NB4 (cell line): ENCODE results near the gene MED19.

Experiments used
- MYC ChIP-seq: IDR thresholded peaks from 2 replicates; pipeline ENCODE4 v1.6.1; 2011; ENCODE audit warnings: low read depth, low read length
- TF ChIP-seq, protein P1 (sequence below): IDR thresholded peaks from one replicate; pipeline ENCODE4 v1.5.1; 2012; ENCODE audit warnings: low read depth, low read length

DNA sequence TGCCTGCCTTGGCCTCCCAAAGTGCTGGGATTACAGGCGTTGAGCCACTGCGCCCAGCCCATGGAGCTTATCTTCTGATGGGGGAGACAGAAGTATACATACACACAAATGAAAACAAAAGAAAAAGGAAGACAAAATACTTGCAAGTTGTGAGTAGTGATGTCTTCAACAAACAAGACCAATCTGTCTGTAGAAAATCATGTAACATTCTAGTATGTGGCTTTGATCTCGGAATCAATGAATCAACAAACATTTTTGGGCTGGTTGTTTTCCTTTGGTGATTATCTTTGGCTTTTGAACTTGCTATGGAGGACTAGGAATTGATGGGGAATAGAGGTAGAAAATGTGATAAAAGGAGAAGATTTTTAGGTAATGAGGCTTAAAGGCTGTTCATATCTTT is 46.2 kb upstream of the MED19 start:
- TF ChIP-seq, protein P1, sequence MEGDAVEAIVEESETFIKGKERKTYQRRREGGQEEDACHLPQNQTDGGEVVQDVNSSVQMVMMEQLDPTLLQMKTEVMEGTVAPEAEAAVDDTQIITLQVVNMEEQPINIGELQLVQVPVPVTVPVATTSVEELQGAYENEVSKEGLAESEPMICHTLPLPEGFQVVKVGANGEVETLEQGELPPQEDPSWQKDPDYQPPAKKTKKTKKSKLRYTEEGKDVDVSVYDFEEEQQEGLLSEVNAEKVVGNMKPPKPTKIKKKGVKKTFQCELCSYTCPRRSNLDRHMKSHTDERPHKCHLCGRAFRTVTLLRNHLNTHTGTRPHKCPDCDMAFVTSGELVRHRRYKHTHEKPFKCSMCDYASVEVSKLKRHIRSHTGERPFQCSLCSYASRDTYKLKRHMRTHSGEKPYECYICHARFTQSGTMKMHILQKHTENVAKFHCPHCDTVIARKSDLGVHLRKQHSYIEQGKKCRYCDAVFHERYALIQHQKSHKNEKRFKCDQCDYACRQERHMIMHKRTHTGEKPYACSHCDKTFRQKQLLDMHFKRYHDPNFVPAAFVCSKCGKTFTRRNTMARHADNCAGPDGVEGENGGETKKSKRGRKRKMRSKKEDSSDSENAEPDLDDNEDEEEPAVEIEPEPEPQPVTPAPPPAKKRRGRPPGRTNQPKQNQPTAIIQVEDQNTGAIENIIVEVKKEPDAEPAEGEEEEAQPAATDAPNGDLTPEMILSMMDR: no peak
- no peak for TF ChIP-seq MYC
